SK-N-SH (cell line): Measurements from ENCODE around the gene EMP2. TPM values are rescaled to one million over a fixed set of nuclear protein-coding genes. Genes with fewer than 3 reads are reported as not detected.

ENCODE experiments used
- CTCF ChIA-PET: fragments of 300-600, 350-600 bp; formaldehyde crosslinking; extraction: SDS; loops from one replicate; lab custom pipeline; 2021; lab: Yijun Ruan, JAX
- POLR2A ChIA-PET: fragments of 350-600 bp; sonication (Branson Sonifier 250); formaldehyde crosslinking; extraction: SDS; loops from one replicate; lab custom pipeline; 2020; ENCODE audit warnings: antibody characterized with exemption, inconsistent platforms; lab: Yijun Ruan, JAX
- DNase-seq: peaks from one replicate; pipeline ENCODE4 v3.0.0; 2012
- H2AFZ ChIP-seq: fragments of 200-600 bp; sonication (generic); 2 replicates; pipeline ENCODE4 v1.8.1; 2016; ENCODE audit warnings: antibody characterized with exemption, mild to moderate bottlenecking, low read depth
- H3F3A ChIP-seq: fragments of 200-600 bp; sonication (generic); replicated peaks from 2 replicates; pipeline ENCODE3; 2016; ENCODE audit warnings: antibody characterized with exemption, mild to moderate bottlenecking; ENCODE audit not compliant: insufficient read depth
- H3K27ac ChIP-seq, 2 experiments: fragments of 200-500 bp in 1 of 2; fragments of 200-600 bp in 1 of 2; sonication (Bioruptor generic) in 1 of 2; sonication (generic), shearing (Covaris generic) in 1 of 2; 2 replicates each; pipeline versions ENCODE4 v1.5.1 to v1.6.1; 2014 to 2016; ENCODE audit warnings: low read depth in 2 of 2, inconsistent platforms in 1 of 2, low read length in 1 of 2, mild to moderate bottlenecking in 1 of 2, mixed read lengths in 1 of 2
- H3K27me3 ChIP-seq: fragments of 200-600 bp; sonication (generic), shearing (Covaris generic); 2 replicates; pipeline ENCODE4 v1.6.1; 2016; ENCODE audit warnings: mixed run types; ENCODE audit not compliant: insufficient read depth
- H3K36me3 ChIP-seq, 2 experiments: fragments of 200-500 bp in 1 of 2; fragments of 200-600 bp in 1 of 2; sonication (Bioruptor generic) in 1 of 2; sonication (generic) in 1 of 2; replicated peaks in 1 of 2; 2 replicates each; pipeline versions ENCODE3 to v1.5.1; 2014 to 2016; ENCODE audit warnings: low read length in 1 of 2, mild to moderate bottlenecking in 1 of 2; ENCODE audit not compliant: insufficient read depth in 2 of 2, control insufficient read depth in 1 of 2
- H3K4me1 ChIP-seq, 2 experiments: fragments of 200-500 bp in 1 of 2; fragments of 200-600 bp in 1 of 2; sonication (Bioruptor generic) in 1 of 2; sonication (generic), shearing (Covaris generic) in 1 of 2; 2 replicates each; pipeline versions ENCODE4 v1.5.1 to v1.6.1; 2014 to 2016; ENCODE audit warnings: low read depth in 1 of 2, low read length in 1 of 2, mixed run types in 1 of 2; ENCODE audit not compliant: insufficient read depth in 2 of 2, control insufficient read depth in 1 of 2
- H3K4me2 ChIP-seq: fragments of 200-600 bp; sonication (generic), shearing (Covaris generic); 2 replicates; pipeline ENCODE4 v1.6.1; 2017; ENCODE audit warnings: mixed run types
- H3K4me3 ChIP-seq, 2 experiments: fragments of 200-500 bp in 1 of 2; fragments of 200-600 bp in 1 of 2; sonication (Bioruptor generic) in 1 of 2; sonication (generic), shearing (Covaris generic) in 1 of 2; 2 replicates each; pipeline versions ENCODE4 v1.5.1 to v1.8.1; 2014 to 2016; ENCODE audit warnings: low read depth in 2 of 2, inconsistent platforms in 1 of 2, low read length in 1 of 2, mild to moderate bottlenecking in 1 of 2, mixed read lengths in 1 of 2, moderate library complexity in 1 of 2
- H3K79me2 ChIP-seq: fragments of 200-600 bp; sonication (generic); 2 replicates; pipeline ENCODE4 v1.8.1; 2017; ENCODE audit warnings: mild to moderate bottlenecking; ENCODE audit not compliant: insufficient read depth
- H3K9ac ChIP-seq: fragments of 200-600 bp; sonication (generic); 2 replicates; pipeline ENCODE4 v1.6.1; 2017; ENCODE audit warnings: mixed run types
- H3K9me2 ChIP-seq: fragments of 200-600 bp; sonication (generic); 2 replicates; pipeline ENCODE4 v1.6.1; 2017; ENCODE audit warnings: mixed run types
- H3K9me3 ChIP-seq: fragments of 200-600 bp; sonication (generic); 2 replicates; pipeline ENCODE4 v1.6.1; 2017; ENCODE audit warnings: mixed run types, mild to moderate bottlenecking, moderate library complexity
- H4K20me1 ChIP-seq: fragments of 200-600 bp; sonication (generic); 2 replicates; pipeline ENCODE4 v1.6.1; 2017; ENCODE audit warnings: mild to moderate bottlenecking, mixed run types; ENCODE audit not compliant: insufficient read depth
- CHD2 ChIP-seq: fragments of 150-350 bp; IDR thresholded peaks from 2 replicates; pipeline ENCODE4 v1.6.1; 2018; ENCODE audit warnings: low read length; ENCODE audit not compliant: partially characterized antibody
- ELF1 ChIP-seq: IDR thresholded peaks from 2 replicates; pipeline ENCODE4 v1.4.0; 2012
- EP300 ChIP-seq, 2 experiments: IDR thresholded peaks; 2 replicates each; pipeline versions ENCODE4 v1.4.0 to v1.6.1; 2012; ENCODE audit warnings: borderline replicate concordance in 1 of 2, low read depth in 1 of 2, low read length in 1 of 2
- FOSL2 ChIP-seq: IDR thresholded peaks from 2 replicates; pipeline ENCODE4 v1.4.0; 2012; ENCODE audit warnings: low read depth, mild to moderate bottlenecking, moderate library complexity, borderline replicate concordance
- FOXJ3 ChIP-seq: sonication (generic); formaldehyde crosslinking; IDR thresholded peaks from 2 replicates; pipeline ENCODE4 v1.5.1; 2020; ENCODE audit warnings: mild to moderate bottlenecking, missing genetic modification reagents
- JUND ChIP-seq: IDR thresholded peaks from 2 replicates; pipeline ENCODE4 v1.4.0; 2012
- MEF2A ChIP-seq: IDR thresholded peaks from 2 replicates; pipeline ENCODE4 v1.4.0; 2012; ENCODE audit warnings: low read depth, borderline replicate concordance
- MXI1 ChIP-seq: IDR thresholded peaks from 2 replicates; pipeline ENCODE4 v1.6.1; 2012; ENCODE audit warnings: mild to moderate bottlenecking, low read depth, low read length, improper control_type of control experiment
- NRF1 ChIP-seq: IDR thresholded peaks from 2 replicates; pipeline ENCODE4 v1.6.1; 2012; ENCODE audit warnings: low read depth, mild to moderate bottlenecking, low read length
- POLR2AphosphoS5 ChIP-seq: IDR thresholded peaks from 2 replicates; pipeline ENCODE4 v1.6.1; 2012; ENCODE audit warnings: low read depth, low read length
- RCOR1 ChIP-seq: fragments of 150-350 bp; IDR thresholded peaks from 2 replicates; pipeline ENCODE4 v1.6.1; 2017; ENCODE audit warnings: antibody characterized with exemption, low read length
- RFX5 ChIP-seq: IDR thresholded peaks from 2 replicates; pipeline ENCODE4 v1.6.1; 2012; ENCODE audit warnings: mild to moderate bottlenecking, improper control_type of control experiment, low read length
- RXRA ChIP-seq: IDR thresholded peaks from 2 replicates; pipeline ENCODE4 v1.4.0; 2012; ENCODE audit warnings: low read depth, mild to moderate bottlenecking, borderline replicate concordance
- SMC3 ChIP-seq: IDR thresholded peaks from 2 replicates; pipeline ENCODE4 v1.6.1; 2012; ENCODE audit warnings: low read depth, low read length, improper control_type of control experiment
- TAF1 ChIP-seq: IDR thresholded peaks from 2 replicates; pipeline ENCODE4 v1.6.1; 2012; ENCODE audit warnings: low read depth, mild to moderate bottlenecking, low read length, moderate library complexity, borderline replicate concordance
- WGBS: methylation state at CpG from one replicate; pipeline ENCODE4 v1.1.6; 2017; ENCODE audit warnings: low lambda C conversion rate; 5-methylcytosine and 5-hydroxymethylcytosine counted together
- polyA plus RNA-seq, 3 experiments: library from polyadenylated mRNA; depleted of rRNA; stranded (reverse); fragments of >200 nt; gene quantifications; 2 replicates each; pipeline ENCODE4 v1.2.3, GENCODE V29; 2012
- TF ChIP-seq, protein P1 (sequence below): IDR thresholded peaks from 2 replicates; pipeline ENCODE4 v1.4.0; 2012; ENCODE audit warnings: low read depth
- TF ChIP-seq, protein P2 (sequence below): IDR thresholded peaks from 2 replicates; pipeline ENCODE4 v1.6.1; 2012; ENCODE audit warnings: mild to moderate bottlenecking, low read depth, low read length, moderate library complexity
- TF ChIP-seq, protein P3 (sequence below): IDR thresholded peaks from 2 replicates; pipeline ENCODE4 v1.4.0; 2012; ENCODE audit warnings: low read depth, borderline replicate concordance
- TF ChIP-seq, protein P4 (sequence below): fragments of 150-350 bp; IDR thresholded peaks from 2 replicates; pipeline ENCODE4 v1.6.1; 2017; ENCODE audit warnings: antibody characterized with exemption, low read length, low read depth, borderline replicate concordance
- TF ChIP-seq, protein P5 (sequence below): IDR thresholded peaks from 2 replicates; pipeline ENCODE4; 2012
- TF ChIP-seq, protein P6 (sequence below): fragments of 150-350 bp; IDR thresholded peaks from 2 replicates; pipeline ENCODE4 v1.6.1; 2016; ENCODE audit warnings: mild to moderate bottlenecking, low read depth, low read length

EMP2 gene
- polyA plus RNA-seq, 1 of the 3 experiments (the other 2 are of a cell fraction), result 4.3 TPM

DNA sequence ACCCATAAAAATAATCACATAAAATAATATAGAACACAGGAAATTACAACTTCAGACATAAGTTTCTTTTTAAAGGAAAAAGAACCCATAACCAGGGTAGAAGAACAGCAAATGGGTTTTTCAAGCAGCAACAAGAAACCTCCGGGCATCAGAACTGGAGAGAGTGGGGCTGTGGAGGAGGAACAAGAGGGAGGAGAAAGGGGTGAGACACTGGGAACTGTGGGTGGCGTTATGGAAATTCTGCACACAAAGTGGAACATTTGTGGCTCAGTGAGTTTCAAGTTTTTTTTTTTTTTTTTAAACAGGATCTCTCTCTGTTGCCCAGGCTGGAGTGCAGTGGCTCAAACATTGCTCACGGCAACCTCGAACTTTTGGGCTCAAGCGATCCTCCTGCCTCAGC is 22.6 kb downstream of the EMP2 start:
- Histone ChIP-seq H3K79me2 (no peaks in the 10 kb centered on the region), H3K27ac (no peak overlapping the region), H3K4me1 (peaks cover 0 to 7% of the 10 kb centered on the region in 2 experiments; a peak in 1 of 4 replicates), H2AFZ (no peak overlapping the region), H3K36me3 (no peaks in the 10 kb centered on the region), H4K20me1 (no peaks in the 10 kb centered on the region), H3K4me3 (no peak overlapping the region), H3K27me3 (no peaks in the 10 kb centered on the region), H3K9me2 (no peaks in the 10 kb centered on the region), H3K9me3 (no peaks in the 10 kb centered on the region), H3K4me2 (no peak overlapping the region), H3F3A (no peaks in the 10 kb centered on the region), H3K9ac (no peak overlapping the region)
- WGBS, result 95% methylated on average over 5 of the region's 5 CpGs
- POLR2A ChIA-PET, result no interaction called here
- no peak for DNase-seq
- TF ChIP-seq RFX5 (no peak), FOSL2 (no peak), MEF2A (no peak), NRF1 (no peak), POLR2AphosphoS5 (no peak), EP300 (IDR thresholded peaks at IDR 0.05; ENCODE audit: borderline replicate concordance in 1 of 2, low read depth in 1 of 2, low read length in 1 of 2) (no peak), ELF1 (no peak), MXI1 (no peak), TAF1 (no peak)
- TF ChIP-seq, protein P1, sequence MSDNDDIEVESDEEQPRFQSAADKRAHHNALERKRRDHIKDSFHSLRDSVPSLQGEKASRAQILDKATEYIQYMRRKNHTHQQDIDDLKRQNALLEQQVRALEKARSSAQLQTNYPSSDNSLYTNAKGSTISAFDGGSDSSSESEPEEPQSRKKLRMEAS, result no peak
- TF ChIP-seq, protein P2, sequence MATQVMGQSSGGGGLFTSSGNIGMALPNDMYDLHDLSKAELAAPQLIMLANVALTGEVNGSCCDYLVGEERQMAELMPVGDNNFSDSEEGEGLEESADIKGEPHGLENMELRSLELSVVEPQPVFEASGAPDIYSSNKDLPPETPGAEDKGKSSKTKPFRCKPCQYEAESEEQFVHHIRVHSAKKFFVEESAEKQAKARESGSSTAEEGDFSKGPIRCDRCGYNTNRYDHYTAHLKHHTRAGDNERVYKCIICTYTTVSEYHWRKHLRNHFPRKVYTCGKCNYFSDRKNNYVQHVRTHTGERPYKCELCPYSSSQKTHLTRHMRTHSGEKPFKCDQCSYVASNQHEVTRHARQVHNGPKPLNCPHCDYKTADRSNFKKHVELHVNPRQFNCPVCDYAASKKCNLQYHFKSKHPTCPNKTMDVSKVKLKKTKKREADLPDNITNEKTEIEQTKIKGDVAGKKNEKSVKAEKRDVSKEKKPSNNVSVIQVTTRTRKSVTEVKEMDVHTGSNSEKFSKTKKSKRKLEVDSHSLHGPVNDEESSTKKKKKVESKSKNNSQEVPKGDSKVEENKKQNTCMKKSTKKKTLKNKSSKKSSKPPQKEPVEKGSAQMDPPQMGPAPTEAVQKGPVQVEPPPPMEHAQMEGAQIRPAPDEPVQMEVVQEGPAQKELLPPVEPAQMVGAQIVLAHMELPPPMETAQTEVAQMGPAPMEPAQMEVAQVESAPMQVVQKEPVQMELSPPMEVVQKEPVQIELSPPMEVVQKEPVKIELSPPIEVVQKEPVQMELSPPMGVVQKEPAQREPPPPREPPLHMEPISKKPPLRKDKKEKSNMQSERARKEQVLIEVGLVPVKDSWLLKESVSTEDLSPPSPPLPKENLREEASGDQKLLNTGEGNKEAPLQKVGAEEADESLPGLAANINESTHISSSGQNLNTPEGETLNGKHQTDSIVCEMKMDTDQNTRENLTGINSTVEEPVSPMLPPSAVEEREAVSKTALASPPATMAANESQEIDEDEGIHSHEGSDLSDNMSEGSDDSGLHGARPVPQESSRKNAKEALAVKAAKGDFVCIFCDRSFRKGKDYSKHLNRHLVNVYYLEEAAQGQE, result no peak
- CTCF ChIA-PET, result interaction anchor here (1.0 kb wide), 1 partner anchor 48 kb away, joined by 3 read pairs; no protein-coding TSS in a partner anchor

DNA sequence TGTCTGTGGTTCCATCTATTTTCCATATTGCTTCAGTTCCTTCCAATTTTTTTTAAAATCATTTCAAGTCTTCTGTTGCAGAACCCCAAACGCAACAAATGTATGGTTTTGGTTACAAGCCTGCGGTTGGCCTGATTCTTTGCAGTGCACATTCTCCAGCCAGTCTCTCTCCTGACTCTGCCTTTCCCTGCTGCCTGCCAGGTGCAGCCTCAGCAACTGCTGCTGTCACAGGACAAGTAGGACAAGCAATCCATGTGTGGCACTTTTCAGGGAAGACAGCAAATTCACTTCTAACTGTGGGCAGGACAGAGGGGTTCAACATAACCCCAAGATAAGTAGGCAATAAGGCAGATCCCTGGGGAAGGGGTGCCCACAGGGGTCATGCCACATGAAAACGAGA is 24.2 kb downstream of the EMP2 start:
- no peak for DNase-seq
- H4K20me1 ChIP-seq, result no peaks in the 10 kb centered on the region
- H3K9me3 ChIP-seq, result no peaks in the 10 kb centered on the region
- ChIA-PET CTCF (no interaction called here), POLR2A (no interaction called here)
- no peaks in the 10 kb centered on the region for H3K27me3 ChIP-seq
- H3K9ac ChIP-seq, result no peak overlapping the region
- H3K9me2 ChIP-seq, result no peaks in the 10 kb centered on the region
- H2AFZ ChIP-seq, result no peak overlapping the region
- H3K27ac ChIP-seq, result no peak overlapping the region
- TF ChIP-seq RXRA (no peak), RCOR1 (no peak), MEF2A (no peak), FOXJ3 (CRISPR knock-in tag) (no peak), JUND (no peak), CHD2 (no peak), SMC3 (no peak)
- TF ChIP-seq, protein P3, sequence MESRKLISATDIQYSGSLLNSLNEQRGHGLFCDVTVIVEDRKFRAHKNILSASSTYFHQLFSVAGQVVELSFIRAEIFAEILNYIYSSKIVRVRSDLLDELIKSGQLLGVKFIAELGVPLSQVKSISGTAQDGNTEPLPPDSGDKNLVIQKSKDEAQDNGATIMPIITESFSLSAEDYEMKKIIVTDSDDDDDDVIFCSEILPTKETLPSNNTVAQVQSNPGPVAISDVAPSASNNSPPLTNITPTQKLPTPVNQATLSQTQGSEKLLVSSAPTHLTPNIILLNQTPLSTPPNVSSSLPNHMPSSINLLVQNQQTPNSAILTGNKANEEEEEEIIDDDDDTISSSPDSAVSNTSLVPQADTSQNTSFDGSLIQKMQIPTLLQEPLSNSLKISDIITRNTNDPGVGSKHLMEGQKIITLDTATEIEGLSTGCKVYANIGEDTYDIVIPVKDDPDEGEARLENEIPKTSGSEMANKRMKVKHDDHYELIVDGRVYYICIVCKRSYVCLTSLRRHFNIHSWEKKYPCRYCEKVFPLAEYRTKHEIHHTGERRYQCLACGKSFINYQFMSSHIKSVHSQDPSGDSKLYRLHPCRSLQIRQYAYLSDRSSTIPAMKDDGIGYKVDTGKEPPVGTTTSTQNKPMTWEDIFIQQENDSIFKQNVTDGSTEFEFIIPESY, result no peak
- TF ChIP-seq, protein P4, sequence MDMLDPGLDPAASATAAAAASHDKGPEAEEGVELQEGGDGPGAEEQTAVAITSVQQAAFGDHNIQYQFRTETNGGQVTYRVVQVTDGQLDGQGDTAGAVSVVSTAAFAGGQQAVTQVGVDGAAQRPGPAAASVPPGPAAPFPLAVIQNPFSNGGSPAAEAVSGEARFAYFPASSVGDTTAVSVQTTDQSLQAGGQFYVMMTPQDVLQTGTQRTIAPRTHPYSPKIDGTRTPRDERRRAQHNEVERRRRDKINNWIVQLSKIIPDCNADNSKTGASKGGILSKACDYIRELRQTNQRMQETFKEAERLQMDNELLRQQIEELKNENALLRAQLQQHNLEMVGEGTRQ, result no peak
- TF ChIP-seq, protein P5, sequence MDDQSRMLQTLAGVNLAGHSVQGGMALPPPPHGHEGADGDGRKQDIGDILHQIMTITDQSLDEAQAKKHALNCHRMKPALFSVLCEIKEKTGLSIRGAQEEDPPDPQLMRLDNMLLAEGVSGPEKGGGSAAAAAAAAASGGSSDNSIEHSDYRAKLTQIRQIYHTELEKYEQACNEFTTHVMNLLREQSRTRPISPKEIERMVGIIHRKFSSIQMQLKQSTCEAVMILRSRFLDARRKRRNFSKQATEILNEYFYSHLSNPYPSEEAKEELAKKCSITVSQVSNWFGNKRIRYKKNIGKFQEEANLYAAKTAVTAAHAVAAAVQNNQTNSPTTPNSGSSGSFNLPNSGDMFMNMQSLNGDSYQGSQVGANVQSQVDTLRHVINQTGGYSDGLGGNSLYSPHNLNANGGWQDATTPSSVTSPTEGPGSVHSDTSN, result no peak
- TF ChIP-seq, protein P6, sequence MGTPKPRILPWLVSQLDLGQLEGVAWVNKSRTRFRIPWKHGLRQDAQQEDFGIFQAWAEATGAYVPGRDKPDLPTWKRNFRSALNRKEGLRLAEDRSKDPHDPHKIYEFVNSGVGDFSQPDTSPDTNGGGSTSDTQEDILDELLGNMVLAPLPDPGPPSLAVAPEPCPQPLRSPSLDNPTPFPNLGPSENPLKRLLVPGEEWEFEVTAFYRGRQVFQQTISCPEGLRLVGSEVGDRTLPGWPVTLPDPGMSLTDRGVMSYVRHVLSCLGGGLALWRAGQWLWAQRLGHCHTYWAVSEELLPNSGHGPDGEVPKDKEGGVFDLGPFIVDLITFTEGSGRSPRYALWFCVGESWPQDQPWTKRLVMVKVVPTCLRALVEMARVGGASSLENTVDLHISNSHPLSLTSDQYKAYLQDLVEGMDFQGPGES, result no peak
- H3K4me1 ChIP-seq, result peaks cover 0 to 7% of the 10 kb centered on the region in 2 experiments; a peak in 1 of 4 replicates
- H3K79me2 ChIP-seq, result no peaks in the 10 kb centered on the region
- WGBS, result 92% methylated on average over 3 of the region's 3 CpGs
- H3K4me3 ChIP-seq, result no peak overlapping the region
- no peaks in the 10 kb centered on the region for H3F3A ChIP-seq
- no peaks in the 10 kb centered on the region for H3K36me3 ChIP-seq
- no peak overlapping the region for H3K4me2 ChIP-seq
